ENCODE data around the gene ENPP1. TPM values are rescaled to one million over a fixed set of nuclear protein-coding genes. Genes with fewer than 3 reads are reported as not detected.

Gene ENPP1
- total RNA-seq, 1 experiment from 2014 or later: 6.5 TPM

DNA sequence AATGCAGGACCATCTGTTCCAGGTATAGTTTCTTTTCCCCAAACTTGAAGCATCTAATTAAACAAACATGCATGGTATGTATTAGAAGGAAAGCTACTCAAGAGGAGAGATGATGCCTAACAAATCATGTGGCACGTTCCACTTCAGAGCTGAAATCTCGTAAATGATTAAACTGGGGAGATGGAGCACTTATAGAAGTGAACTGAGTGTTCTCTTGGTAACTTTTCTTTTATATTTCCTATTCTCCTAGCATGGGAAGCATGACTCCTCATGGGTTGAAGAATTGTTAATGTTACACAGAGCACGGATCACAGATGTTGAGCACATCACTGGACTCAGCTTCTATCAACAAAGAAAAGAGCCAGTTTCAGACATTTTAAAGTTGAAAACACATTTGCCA, 82.3 kb downstream of the ENPP1 start (continued):
- TF ChIP-seq, protein P1, sequence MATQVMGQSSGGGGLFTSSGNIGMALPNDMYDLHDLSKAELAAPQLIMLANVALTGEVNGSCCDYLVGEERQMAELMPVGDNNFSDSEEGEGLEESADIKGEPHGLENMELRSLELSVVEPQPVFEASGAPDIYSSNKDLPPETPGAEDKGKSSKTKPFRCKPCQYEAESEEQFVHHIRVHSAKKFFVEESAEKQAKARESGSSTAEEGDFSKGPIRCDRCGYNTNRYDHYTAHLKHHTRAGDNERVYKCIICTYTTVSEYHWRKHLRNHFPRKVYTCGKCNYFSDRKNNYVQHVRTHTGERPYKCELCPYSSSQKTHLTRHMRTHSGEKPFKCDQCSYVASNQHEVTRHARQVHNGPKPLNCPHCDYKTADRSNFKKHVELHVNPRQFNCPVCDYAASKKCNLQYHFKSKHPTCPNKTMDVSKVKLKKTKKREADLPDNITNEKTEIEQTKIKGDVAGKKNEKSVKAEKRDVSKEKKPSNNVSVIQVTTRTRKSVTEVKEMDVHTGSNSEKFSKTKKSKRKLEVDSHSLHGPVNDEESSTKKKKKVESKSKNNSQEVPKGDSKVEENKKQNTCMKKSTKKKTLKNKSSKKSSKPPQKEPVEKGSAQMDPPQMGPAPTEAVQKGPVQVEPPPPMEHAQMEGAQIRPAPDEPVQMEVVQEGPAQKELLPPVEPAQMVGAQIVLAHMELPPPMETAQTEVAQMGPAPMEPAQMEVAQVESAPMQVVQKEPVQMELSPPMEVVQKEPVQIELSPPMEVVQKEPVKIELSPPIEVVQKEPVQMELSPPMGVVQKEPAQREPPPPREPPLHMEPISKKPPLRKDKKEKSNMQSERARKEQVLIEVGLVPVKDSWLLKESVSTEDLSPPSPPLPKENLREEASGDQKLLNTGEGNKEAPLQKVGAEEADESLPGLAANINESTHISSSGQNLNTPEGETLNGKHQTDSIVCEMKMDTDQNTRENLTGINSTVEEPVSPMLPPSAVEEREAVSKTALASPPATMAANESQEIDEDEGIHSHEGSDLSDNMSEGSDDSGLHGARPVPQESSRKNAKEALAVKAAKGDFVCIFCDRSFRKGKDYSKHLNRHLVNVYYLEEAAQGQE (IDR thresholded peaks at IDR 0.05; ENCODE audit: low read depth): no peak
- TF ChIP-seq POLR2AphosphoS5 (IDR thresholded peaks at IDR 0.05; ENCODE audit: low read depth, low read length): no peak
- TF ChIP-seq EGR1 (IDR thresholded peaks at IDR 0.05; ENCODE audit: low read depth): no peak
- TF ChIP-seq ELF1 (IDR thresholded peaks at IDR 0.05; ENCODE audit: borderline replicate concordance, low read depth): no peak
- TF ChIP-seq, protein P2, sequence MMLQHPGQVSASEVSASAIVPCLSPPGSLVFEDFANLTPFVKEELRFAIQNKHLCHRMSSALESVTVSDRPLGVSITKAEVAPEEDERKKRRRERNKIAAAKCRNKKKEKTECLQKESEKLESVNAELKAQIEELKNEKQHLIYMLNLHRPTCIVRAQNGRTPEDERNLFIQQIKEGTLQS (IDR thresholded peaks at IDR 0.05): no peak
- TF ChIP-seq CBX3 (IDR thresholded peaks at IDR 0.05; ENCODE audit: low read depth): no peak
- no peak for TF ChIP-seq YY1 (IDR thresholded peaks at IDR 0.05; ENCODE audit: extremely low read depth, insufficient replicate concordance, low read depth, low read length)
- TF ChIP-seq EZH2phosphoT487 (IDR thresholded peaks at IDR 0.05; ENCODE audit: borderline replicate concordance): no peak
- TF ChIP-seq ZFX (IDR thresholded peaks at IDR 0.05): no peak

- intact Hi-C loops (cut with micrococcal nuclease): loop anchor here (5.0 kb wide), 1 partner anchor 196 kb away; no protein-coding TSS in a partner anchor
- CTCF ChIA-PET: no interaction called here
These were observed 85.4 kb downstream of the ENPP1 start for GRCh38 chr6:131893198-131893597.

More at GRCh38 chr6:131893198-131893597, 85.4 kb downstream of the ENPP1 start:
- Histone ChIP-seq H3K4me3 (replicated peaks in 1 of 2; ENCODE audit: low read depth in 1 of 2, low read length in 2 of 2) (no peak overlapping the region), H3K9ac (ENCODE audit: low read length) (no peak overlapping the region), H3K36me3 (ENCODE audit: control insufficient read depth in 1 of 2, insufficient read depth in 2 of 2, low read length in 2 of 2) (no peaks in the 10 kb centered on the region), H3K4me2 (ENCODE audit: low read length) (no peak overlapping the region), H2AFZ (ENCODE audit: low read depth, low read length, poor library complexity, severe bottlenecking) (no peak overlapping the region), H3K27me3 (ENCODE audit: insufficient read depth, low read length) (no peaks in the 10 kb centered on the region), H3K27ac (ENCODE audit: low read depth, low read length) (no peak overlapping the region), H3K4me1 (ENCODE audit: control insufficient read depth in 1 of 2, insufficient read depth in 2 of 2, low read length in 2 of 2) (no peaks in the 10 kb centered on the region), H3K9me3 (ENCODE audit: control insufficient read depth in 1 of 2, insufficient read depth in 1 of 2, low read depth in 1 of 2, low read length in 2 of 2) (no peaks in the 10 kb centered on the region; a peak in 1 of 4 replicates), H3K79me2 (ENCODE audit: insufficient read depth, low read length) (no peaks in the 10 kb centered on the region), H4K20me1 (ENCODE audit: insufficient read depth) (no peaks in the 10 kb centered on the region), H3K9me2 (ENCODE audit: insufficient read depth) (no peaks in the 10 kb centered on the region)
- DNase-seq (ENCODE audit: low read depth, low spot score) (no peak), ATAC-seq (no peak)
- no TSS peak for BruUV-seq (replicated peaks)
- POLR2A ChIA-PET: interaction anchor here (0.7 kb wide), 1 partner anchor 144 kb away, joined by 4 read pairs; no protein-coding TSS in a partner anchor
- RAD21 ChIA-PET (ENCODE audit: low non-redundant PET in 1 of 2, low total read pairs in 2 of 2, uncharacterized antibody in 2 of 2, unreplicated experiment in 2 of 2): no interaction called here
- TF ChIP-seq SRF (IDR thresholded peaks at IDR 0.05; ENCODE audit: low read depth) (no peak), RAD21 (IDR thresholded peaks at IDR 0.05; ENCODE audit: low read depth) (no peak), JUND (IDR thresholded peaks at IDR 0.05) (no peak), FOSL1 (IDR thresholded peaks at IDR 0.05; ENCODE audit: low read depth) (no peak), EGR1 (IDR thresholded peaks at IDR 0.05; ENCODE audit: low read depth) (no peak), CEBPB (IDR thresholded peaks at IDR 0.05; ENCODE audit: low read depth) (no peak), POLR2A (IDR thresholded peaks at IDR 0.05; ENCODE audit: borderline replicate concordance, extremely low read depth, insufficient read depth, insufficient read length) (no peak), CBX3 (IDR thresholded peaks at IDR 0.05; ENCODE audit: low read depth) (no peak), SP1 (IDR thresholded peaks at IDR 0.05; ENCODE audit: low read depth) (no peak), EZH2phosphoT487 (IDR thresholded peaks at IDR 0.05; ENCODE audit: borderline replicate concordance) (no peak), ZNF274 (IDR thresholded peaks at IDR 0.05; ENCODE audit: low read depth, low read length) (no peak)
- TF ChIP-seq, protein P1 (IDR thresholded peaks at IDR 0.05; ENCODE audit: low read depth): no peak

Measured in HCT116 (cell line).